GM19240 (cell line): ENCODE measurements around the gene TRPM2.

Source experiments
- DNase-seq: peaks from one replicate; pipeline ENCODE4 v3.0.0; 2011; ENCODE audit warnings: low spot score; ENCODE audit not compliant: insufficient read length

The TRPM2 gene

GRCh38 chr21:44374601-44375280 is 21.3 kb downstream of the TRPM2 start:
- DNase-seq: no peak

GRCh38 chr21:44375281-44375651 is 21.8 kb downstream of the TRPM2 start:
- DNase-seq: no peak

GRCh38 chr21:44375761-44376241 is 22.4 kb downstream of the TRPM2 start:
- no peak for DNase-seq

- no peak for DNase-seq
Measured at GRCh38 chr21:44376606-44377005, 23.2 kb downstream of the TRPM2 start.

- no peak for DNase-seq
Measured at GRCh38 chr21:44377201-44377921, 23.9 kb downstream of the TRPM2 start.

- DNase-seq: no peak
Measured at GRCh38 chr21:44377922-44378645, 24.7 kb downstream of the TRPM2 start.

- DNase-seq: no peak
Measured at GRCh38 chr21:44378646-44379514, 25.5 kb downstream of the TRPM2 start.

GRCh38 chr21:44379515-44379848 is 26.1 kb downstream of the TRPM2 start:
- DNase-seq: no peak

- DNase-seq: no peak
Measured at GRCh38 chr21:44379991-44380865, 26.8 kb downstream of the TRPM2 start.

GRCh38 chr21:44380876-44381275 is 27.5 kb downstream of the TRPM2 start:
- no peak for DNase-seq

- no peak for DNase-seq
Measured at GRCh38 chr21:44381874-44382273, 28.5 kb downstream of the TRPM2 start.

GRCh38 chr21:44382536-44382935 is 29.1 kb downstream of the TRPM2 start:
- DNase-seq: no peak

GRCh38 chr21:44383216-44383615 is 29.8 kb downstream of the TRPM2 start:
- DNase-seq: no peak

- no peak for DNase-seq
Measured at GRCh38 chr21:44384968-44385367, 31.5 kb downstream of the TRPM2 start.

- DNase-seq: no peak
Measured at GRCh38 chr21:44389335-44389734, 35.9 kb downstream of the TRPM2 start.

GRCh38 chr21:44390886-44391285 is 37.5 kb downstream of the TRPM2 start:
- DNase-seq: no peak

GRCh38 chr21:44391345-44392091 is 38.1 kb downstream of the TRPM2 start:
- no peak for DNase-seq

- DNase-seq: no peak
Measured at GRCh38 chr21:44392185-44392584, 38.8 kb downstream of the TRPM2 start.

GRCh38 chr21:44392916-44393315 is 39.5 kb downstream of the TRPM2 start:
- no peak for DNase-seq

GRCh38 chr21:44394733-44395132 is 41.3 kb downstream of the TRPM2 start:
- DNase-seq: no peak
